ENCODE measurements around the gene MON1A. TPM values are rescaled to one million over a fixed set of nuclear protein-coding genes. Genes with fewer than 3 reads are reported as not detected.

Gene MON1A
- total RNA-seq, 2 donors from 2014 or later = 4.5 to 14.9 TPM

GRCh38 chr3:49880581-49881315 lies 48.9 kb downstream of the MON1A start:
- Histone ChIP-seq H3K36me3 (no peaks in the 10 kb centered on the region), H3K4me1 (no peaks in the 10 kb centered on the region), H3K27me3 (no peaks in the 10 kb centered on the region), H3K27ac (no peak overlapping the region), H3K9me3 (no peaks in the 10 kb centered on the region), H3K4me3 (no peak overlapping the region), H3K9ac (ENCODE audit: low read depth in 2 of 2, low read length in 2 of 2) (no peak overlapping the region)
- no peak for DNase-seq
- intact Hi-C loops (cut with DNase I) = no loop called here
- TF ChIP-seq CTCF (IDR thresholded peaks at IDR 0.05) = no peak

- TF ChIP-seq CTCF (IDR thresholded peaks at IDR 0.05) = no peak
- Histone ChIP-seq H3K4me3 (no peak overlapping the region), H3K36me3 (no peaks in the 10 kb centered on the region), H3K9me3 (no peaks in the 10 kb centered on the region), H3K27me3 (no peaks in the 10 kb centered on the region), H3K27ac (no peak overlapping the region), H3K9ac (ENCODE audit: low read depth in 2 of 2, low read length in 2 of 2) (no peak overlapping the region), H3K4me1 (no peaks in the 10 kb centered on the region)
- intact Hi-C loops (cut with DNase I) = no loop called here
- no peak for DNase-seq
These were observed 49.9 kb downstream of the MON1A start for GRCh38 chr3:49879721-49880120.

- Histone ChIP-seq H3K9me3 (no peaks in the 10 kb centered on the region), H3K4me1 (peaks cover 4% of the 10 kb centered on the region), H3K27me3 (no peaks in the 10 kb centered on the region), H3K4me3 (no peak overlapping the region), H3K9ac (ENCODE audit: low read depth in 2 of 2, low read length in 2 of 2) (no peak overlapping the region), H3K27ac (no peak overlapping the region), H3K36me3 (no peaks in the 10 kb centered on the region)
- DNase-seq = no peak
- intact Hi-C loops (cut with DNase I) = no loop called here
- no peak for TF ChIP-seq CTCF (IDR thresholded peaks at IDR 0.05)
These were observed 50.9 kb downstream of the MON1A start for GRCh38 chr3:49878686-49879085.

- Histone ChIP-seq H3K9me3 (no peaks in the 10 kb centered on the region), H3K27ac (no peak overlapping the region), H3K4me3 (no peak overlapping the region), H3K9ac (ENCODE audit: low read depth in 2 of 2, low read length in 2 of 2) (no peak overlapping the region), H3K27me3 (no peaks in the 10 kb centered on the region), H3K36me3 (no peaks in the 10 kb centered on the region), H3K4me1 (peaks cover 12% of the 10 kb centered on the region)
- no peak for TF ChIP-seq CTCF (IDR thresholded peaks at IDR 0.05)
- no peak for DNase-seq
- intact Hi-C loops (cut with DNase I) = no loop called here
These were observed 51.9 kb downstream of the MON1A start for GRCh38 chr3:49877716-49878115.

- no peak for TF ChIP-seq CTCF (IDR thresholded peaks at IDR 0.05)
- no peak overlapping the region for H3K27ac ChIP-seq
- H3K36me3 ChIP-seq = no peaks in the 10 kb centered on the region
- H3K4me3 ChIP-seq = no peak overlapping the region
- peaks cover 12% of the 10 kb centered on the region for H3K4me1 ChIP-seq
- no peaks in the 10 kb centered on the region for H3K9me3 ChIP-seq
- no peak overlapping the region for H3K9ac ChIP-seq (ENCODE audit: low read depth in 2 of 2, low read length in 2 of 2)
- intact Hi-C loops (cut with DNase I) = no loop called here
- DNase-seq = no peak
- no peaks in the 10 kb centered on the region for H3K27me3 ChIP-seq
These were observed 53.0 kb downstream of the MON1A start for GRCh38 chr3:49876567-49876966.
